GM23248 (cell line): ENCODE measurements around the gene CATSPERD. TPM values are rescaled to one million over a fixed set of nuclear protein-coding genes. Genes with fewer than 3 reads are reported as not detected.

Experiments
- DNase-seq: peaks from one replicate; pipeline ENCODE4 v3.0.0-alpha.2; 2015
- H2AFZ ChIP-seq: fragments of 200-600 bp; sonication (generic); 2 replicates; pipeline ENCODE4 v1.6.1; 2016; ENCODE audit warnings: antibody characterized with exemption
- H3F3A ChIP-seq: fragments of 200-600 bp; sonication (generic); 2 replicates; pipeline ENCODE4 v1.6.1; 2016; ENCODE audit warnings: mild to moderate bottlenecking, antibody characterized with exemption, mixed run types; ENCODE audit not compliant: insufficient read depth
- H3K27ac ChIP-seq: fragments of 200-600 bp; sonication (generic); 2 replicates; pipeline ENCODE4 v1.5.1; 2016; ENCODE audit warnings: mild to moderate bottlenecking
- H3K27me3 ChIP-seq: fragments of 200-600 bp; sonication (generic); replicated peaks from 2 replicates; pipeline ENCODE4 v1.6.1; 2016; ENCODE audit warnings: mild to moderate bottlenecking; ENCODE audit not compliant: insufficient read depth
- H3K36me3 ChIP-seq: fragments of 200-600 bp; sonication (generic); 2 replicates; pipeline ENCODE4 v1.6.1; 2016; ENCODE audit warnings: low read depth, mild to moderate bottlenecking
- H3K4me1 ChIP-seq: fragments of 200-600 bp; sonication (generic); 2 replicates; pipeline ENCODE4 v1.6.1; 2016; ENCODE audit warnings: mild to moderate bottlenecking; ENCODE audit not compliant: insufficient read depth
- H3K4me2 ChIP-seq: fragments of 200-600 bp; sonication (generic); one replicate; pipeline ENCODE4 v1.6.1; 2016; ENCODE audit warnings: mild to moderate bottlenecking; ENCODE audit not compliant: unreplicated experiment
- H3K4me3 ChIP-seq: fragments of 200-600 bp; sonication (generic); 2 replicates; pipeline ENCODE4 v1.5.1; 2016; ENCODE audit warnings: mild to moderate bottlenecking
- H3K79me2 ChIP-seq: fragments of 200-600 bp; sonication (generic); 2 replicates; pipeline ENCODE4 v1.6.1; 2016; ENCODE audit warnings: mild to moderate bottlenecking; ENCODE audit not compliant: insufficient read depth
- H3K9ac ChIP-seq: fragments of 200-600 bp; sonication (generic); 2 replicates; pipeline ENCODE4 v1.6.1; 2016; ENCODE audit warnings: mild to moderate bottlenecking
- H3K9me2 ChIP-seq: fragments of 200-600 bp; sonication (generic); 2 replicates; pipeline ENCODE4 v1.6.1; 2016; ENCODE audit warnings: mixed run types, mild to moderate bottlenecking, moderate library complexity; ENCODE audit not compliant: insufficient read depth
- H3K9me3 ChIP-seq: fragments of 200-600 bp; sonication (generic); one replicate; pipeline ENCODE4 v1.6.1; 2017; ENCODE audit warnings: low read depth
- H4K20me1 ChIP-seq: fragments of 200-600 bp; sonication (generic); 2 replicates; pipeline ENCODE4 v1.6.0; 2016; ENCODE audit not compliant: insufficient read depth
- EZH2 ChIP-seq: fragments of 200-600 bp; sonication (generic); IDR thresholded peaks from 2 replicates; pipeline ENCODE4 v1.6.1; 2018; ENCODE audit warnings: antibody characterized with exemption, mild to moderate bottlenecking; ENCODE audit not compliant: insufficient read depth, poor library complexity, severe bottlenecking
- EZH2phosphoT487 ChIP-seq: fragments of 200-600 bp; sonication (generic); IDR thresholded peaks from 2 replicates; pipeline ENCODE4 v1.6.1; 2018; ENCODE audit warnings: antibody characterized with exemption, moderate library complexity, mild to moderate bottlenecking, low read depth; ENCODE audit not compliant: insufficient read depth
- WGBS, 2 experiments: methylation state at CpG; one replicate each; pipeline ENCODE4 v1.1.6; 2015 to 2017; ENCODE audit warnings: low lambda C conversion rate in 2 of 2, low coverage in 1 of 2; ENCODE audit errors: missing lambda C conversion rate in 2 of 2; 5-methylcytosine and 5-hydroxymethylcytosine counted together
- in situ Hi-C: fragments of 300-500 bp; cut with MboI; formaldehyde crosslinking; loops from 2 replicates; pipeline ENCODE4 v1.15.0; 2020
- polyA plus RNA-seq: library from polyadenylated mRNA; unstranded; fragments of >200 nt; fragmentation: Nextera tagmentation; extraction: Ambion mirVana; gene quantifications from 2 replicates; pipeline ENCODE4 v1.2.1, GENCODE V29; 2016
- total RNA-seq: library from RNA; depleted of rRNA; stranded (reverse); fragments of >200 nt; shearing (Covaris generic); gene quantifications from 2 replicates; pipeline ENCODE4 v1.2.3, GENCODE V29; 2014

Gene CATSPERD
- total and polyA plus RNA-seq, 2 experiments from 2014 or later: 0.22 TPM; not detected in 1

- TF ChIP-seq EZH2phosphoT487: no peak
- no peak for TF ChIP-seq EZH2
- H3K9me3 ChIP-seq: no peaks in the 10 kb centered on the region
- no peaks in the 10 kb centered on the region for H3K36me3 ChIP-seq
- no peak overlapping the region for H2AFZ ChIP-seq
- H3K27me3 ChIP-seq: no peaks in the 10 kb centered on the region
- no peaks in the 10 kb centered on the region for H4K20me1 ChIP-seq
- H3K4me2 ChIP-seq: no peak overlapping the region
- H3K9ac ChIP-seq: no peak overlapping the region
- DNase-seq: no peak
- no peaks in the 10 kb centered on the region for H3K9me2 ChIP-seq
- H3K4me3 ChIP-seq: no peak overlapping the region
- 0 out of 2 replicates have a peak, but pooled peaks cover 7% of the 10 kb centered on the region for H3F3A ChIP-seq
- 66 to 69% methylated on average over 5 of the region's 5 CpGs for WGBS, 2 experiments
- H3K79me2 ChIP-seq: peaks cover 10% of the 10 kb centered on the region
- H3K27ac ChIP-seq: no peak overlapping the region
- in situ Hi-C loops: no loop called here
- no peaks in the 10 kb centered on the region for H3K4me1 ChIP-seq
These were observed 45.7 kb upstream of the CATSPERD start for GRCh38 chr19:5674714-5675113.

GRCh38 chr19:5676105-5676771, 44.2 kb upstream of the CATSPERD start:
- H3K9me2 ChIP-seq: no peaks in the 10 kb centered on the region

GRCh38 chr19:5676772-5677105, 43.7 kb upstream of the CATSPERD start:
- H4K20me1 ChIP-seq: no peaks in the 10 kb centered on the region
- WGBS, 2 experiments: 61 to 69% methylated on average over 13 of the region's 13 CpGs
- H3K4me2 ChIP-seq: no peak overlapping the region
- H3K36me3 ChIP-seq: no peaks in the 10 kb centered on the region
- no peak for DNase-seq
- H3K9me2 ChIP-seq: no peaks in the 10 kb centered on the region
- H3K27ac ChIP-seq: no peak overlapping the region
- no peak for TF ChIP-seq EZH2
- no peak for TF ChIP-seq EZH2phosphoT487
- in situ Hi-C loops: no loop called here
- peaks cover 15% of the 10 kb centered on the region for H3K79me2 ChIP-seq
- no peak overlapping the region for H3K9ac ChIP-seq
- no peaks in the 10 kb centered on the region for H3K9me3 ChIP-seq
- 0 out of 2 replicates have a peak, but pooled peaks cover 3% of the 10 kb centered on the region for H3F3A ChIP-seq
- H3K4me1 ChIP-seq: no peaks in the 10 kb centered on the region
- no peak overlapping the region for H2AFZ ChIP-seq
- H3K4me3 ChIP-seq: no peak overlapping the region
- no peaks in the 10 kb centered on the region for H3K27me3 ChIP-seq

More at GRCh38 chr19:5676105-5676771, 44.2 kb upstream of the CATSPERD start:
- no peak overlapping the region for H3K4me3 ChIP-seq
- H3K9me3 ChIP-seq: no peaks in the 10 kb centered on the region
- no peak overlapping the region for H3K9ac ChIP-seq
- WGBS, 2 experiments: 67 to 69% methylated on average over 17 of the region's 17 CpGs
- H3K27ac ChIP-seq: no peak overlapping the region
- H3K27me3 ChIP-seq: no peaks in the 10 kb centered on the region
- DNase-seq: no peak
- H2AFZ ChIP-seq: no peak overlapping the region
- H3K79me2 ChIP-seq: peaks cover 15% of the 10 kb centered on the region
- no peaks in the 10 kb centered on the region for H4K20me1 ChIP-seq
- TF ChIP-seq EZH2phosphoT487 (no peak), EZH2 (no peak)
- H3K4me2 ChIP-seq: no peak overlapping the region
- 0 out of 2 replicates have a peak, but pooled peaks cover 7% of the 10 kb centered on the region for H3F3A ChIP-seq
- no peaks in the 10 kb centered on the region for H3K4me1 ChIP-seq
- no peaks in the 10 kb centered on the region for H3K36me3 ChIP-seq
- in situ Hi-C loops: no loop called here

- Histone ChIP-seq H3K36me3 (no peaks in the 10 kb centered on the region), H3K4me2 (no peak overlapping the region), H4K20me1 (no peaks in the 10 kb centered on the region), H3K4me1 (no peaks in the 10 kb centered on the region), H3K27me3 (no peaks in the 10 kb centered on the region), H3K9me2 (no peaks in the 10 kb centered on the region), H3K9ac (no peak overlapping the region), H3K79me2 (peaks cover 15% of the 10 kb centered on the region), H3K27ac (no peak overlapping the region), H3K9me3 (no peaks in the 10 kb centered on the region), H2AFZ (no peak overlapping the region), H3K4me3 (no peak overlapping the region), H3F3A (no peaks in the 10 kb centered on the region)
- TF ChIP-seq EZH2phosphoT487: no peak
- TF ChIP-seq EZH2: no peak
- in situ Hi-C loops: no loop called here
- WGBS, 2 experiments: 86 to 87% methylated on average over 9 to 10 of the region's 10 CpGs
- DNase-seq: no peak
These were observed 43.3 kb upstream of the CATSPERD start for GRCh38 chr19:5677136-5677535.

- WGBS, 2 experiments: 86 to 94% methylated on average over 6 to 9 of the region's 9 CpGs
- in situ Hi-C loops: no loop called here
- Histone ChIP-seq H3K9me3 (no peaks in the 10 kb centered on the region), H3K27ac (no peak overlapping the region), H3K4me2 (no peak overlapping the region), H4K20me1 (no peaks in the 10 kb centered on the region), H3K36me3 (no peaks in the 10 kb centered on the region), H3K27me3 (no peaks in the 10 kb centered on the region), H2AFZ (no peak overlapping the region), H3K9ac (no peak overlapping the region), H3K79me2 (peaks cover 15% of the 10 kb centered on the region), H3K4me1 (no peaks in the 10 kb centered on the region), H3K4me3 (no peak overlapping the region), H3F3A (no peaks in the 10 kb centered on the region), H3K9me2 (no peaks in the 10 kb centered on the region)
- DNase-seq: no peak
- TF ChIP-seq EZH2 (no peak), EZH2phosphoT487 (no peak)
These were observed 42.9 kb upstream of the CATSPERD start for GRCh38 chr19:5677580-5677979.
